ENCODE measurements around the gene MROH2A. TPM values are rescaled to one million over a fixed set of nuclear protein-coding genes. Genes with fewer than 3 reads are reported as not detected.

MROH2A gene
- total RNA-seq, 2 experiments from 2014 or later = not detected

DNA sequence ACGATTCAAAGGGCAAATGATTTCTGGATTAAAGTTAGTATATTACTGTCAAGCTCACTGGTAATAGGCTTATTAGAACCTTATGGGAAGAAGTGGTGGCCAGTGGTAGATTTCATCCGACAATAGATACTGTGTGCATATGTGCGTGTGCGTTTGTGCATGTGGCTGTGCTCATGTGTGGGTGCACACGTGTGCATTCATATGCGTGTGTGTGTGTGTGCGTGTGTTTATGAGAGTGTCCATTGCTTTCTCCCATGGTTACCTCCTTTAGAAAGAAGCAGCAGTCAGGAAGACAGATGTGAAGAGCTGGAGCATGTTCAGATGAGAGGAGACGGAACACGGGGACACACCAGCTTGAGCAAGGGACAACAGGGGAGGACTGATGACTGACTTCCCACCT lies 8.9 kb upstream of the MROH2A start:
- no peaks in the 10 kb centered on the region for H3K4me1 Mint-ChIP-seq (ENCODE audit: low read depth)
- TF ChIP-seq, protein P1, sequence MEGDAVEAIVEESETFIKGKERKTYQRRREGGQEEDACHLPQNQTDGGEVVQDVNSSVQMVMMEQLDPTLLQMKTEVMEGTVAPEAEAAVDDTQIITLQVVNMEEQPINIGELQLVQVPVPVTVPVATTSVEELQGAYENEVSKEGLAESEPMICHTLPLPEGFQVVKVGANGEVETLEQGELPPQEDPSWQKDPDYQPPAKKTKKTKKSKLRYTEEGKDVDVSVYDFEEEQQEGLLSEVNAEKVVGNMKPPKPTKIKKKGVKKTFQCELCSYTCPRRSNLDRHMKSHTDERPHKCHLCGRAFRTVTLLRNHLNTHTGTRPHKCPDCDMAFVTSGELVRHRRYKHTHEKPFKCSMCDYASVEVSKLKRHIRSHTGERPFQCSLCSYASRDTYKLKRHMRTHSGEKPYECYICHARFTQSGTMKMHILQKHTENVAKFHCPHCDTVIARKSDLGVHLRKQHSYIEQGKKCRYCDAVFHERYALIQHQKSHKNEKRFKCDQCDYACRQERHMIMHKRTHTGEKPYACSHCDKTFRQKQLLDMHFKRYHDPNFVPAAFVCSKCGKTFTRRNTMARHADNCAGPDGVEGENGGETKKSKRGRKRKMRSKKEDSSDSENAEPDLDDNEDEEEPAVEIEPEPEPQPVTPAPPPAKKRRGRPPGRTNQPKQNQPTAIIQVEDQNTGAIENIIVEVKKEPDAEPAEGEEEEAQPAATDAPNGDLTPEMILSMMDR (IDR thresholded peaks at IDR 0.05) = no peak
- DNase-seq (no peak), ATAC-seq (no peak)
- H3K9me3 Mint-ChIP-seq = no peaks in the 10 kb centered on the region
- H3K4me3 Mint-ChIP-seq = no peak overlapping the region
- POLR2A ChIA-PET = no interaction called here
- peaks cover 13% of the 10 kb centered on the region for H3K27me3 Mint-ChIP-seq
- intact Hi-C loops (cut with micrococcal nuclease) = no loop called here
- no peak overlapping the region for H3K27ac Mint-ChIP-seq
- H3K36me3 Mint-ChIP-seq (ENCODE audit: low read depth) = no peaks in the 10 kb centered on the region
- CTCF ChIA-PET = no interaction called here

DNA sequence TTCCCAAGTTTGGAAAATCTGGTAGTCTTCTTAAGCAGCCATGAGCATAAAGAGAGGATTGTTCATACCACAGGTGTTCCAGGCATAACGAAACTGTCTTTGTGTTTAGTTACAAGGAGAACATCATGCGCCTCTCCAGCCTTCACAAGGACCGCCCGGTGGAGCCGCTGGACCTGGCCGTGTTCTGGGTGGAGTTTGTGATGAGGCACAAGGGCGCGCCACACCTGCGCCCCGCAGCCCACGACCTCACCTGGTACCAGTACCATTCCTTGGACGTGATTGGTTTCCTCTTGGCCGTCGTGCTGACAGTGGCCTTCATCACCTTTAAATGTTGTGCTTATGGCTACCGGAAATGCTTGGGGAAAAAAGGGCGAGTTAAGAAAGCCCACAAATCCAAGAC lies 6.0 kb upstream of the MROH2A start:
- CTCF ChIA-PET = no interaction called here
- Mint-ChIP-seq H3K36me3 (ENCODE audit: low read depth) (no peaks in the 10 kb centered on the region), H3K27ac (no peak overlapping the region), H3K27me3 (peaks cover 14% of the 10 kb centered on the region), H3K9me3 (peaks cover 4% of the 10 kb centered on the region), H3K4me3 (no peak overlapping the region), H3K4me1 (ENCODE audit: low read depth) (no peaks in the 10 kb centered on the region)
- intact Hi-C loops (cut with micrococcal nuclease) = no loop called here
- TF ChIP-seq, protein P1 (IDR thresholded peaks at IDR 0.05) = no peak
- DNase-seq (no peak), ATAC-seq (no peak)
- POLR2A ChIA-PET = no interaction called here

DNA sequence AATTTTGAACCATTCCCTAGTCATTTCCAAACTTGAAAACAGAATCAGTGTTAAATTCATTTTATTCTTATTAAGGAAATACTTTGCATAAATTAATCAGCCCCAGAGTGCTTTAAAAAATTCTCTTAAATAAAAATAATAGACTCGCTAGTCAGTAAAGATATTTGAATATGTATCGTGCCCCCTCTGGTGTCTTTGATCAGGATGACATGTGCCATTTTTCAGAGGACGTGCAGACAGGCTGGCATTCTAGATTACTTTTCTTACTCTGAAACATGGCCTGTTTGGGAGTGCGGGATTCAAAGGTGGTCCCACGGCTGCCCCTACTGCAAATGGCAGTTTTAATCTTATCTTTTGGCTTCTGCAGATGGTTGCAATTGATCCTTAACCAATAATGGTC lies 5.5 kb upstream of the MROH2A start:
- H3K36me3 Mint-ChIP-seq (ENCODE audit: low read depth) = no peaks in the 10 kb centered on the region
- ChIA-PET POLR2A (no interaction called here), CTCF (no interaction called here)
- H3K27ac Mint-ChIP-seq = no peak overlapping the region
- TF ChIP-seq, protein P1 (IDR thresholded peaks at IDR 0.05) = no peak
- no peaks in the 10 kb centered on the region for H3K4me1 Mint-ChIP-seq (ENCODE audit: low read depth)
- H3K9me3 Mint-ChIP-seq = peaks cover 4% of the 10 kb centered on the region
- no peak for ATAC-seq
- peaks cover 14% of the 10 kb centered on the region for H3K27me3 Mint-ChIP-seq
- no peak overlapping the region for H3K4me3 Mint-ChIP-seq
- intact Hi-C loops (cut with micrococcal nuclease) = no loop called here
- no peak for DNase-seq

DNA sequence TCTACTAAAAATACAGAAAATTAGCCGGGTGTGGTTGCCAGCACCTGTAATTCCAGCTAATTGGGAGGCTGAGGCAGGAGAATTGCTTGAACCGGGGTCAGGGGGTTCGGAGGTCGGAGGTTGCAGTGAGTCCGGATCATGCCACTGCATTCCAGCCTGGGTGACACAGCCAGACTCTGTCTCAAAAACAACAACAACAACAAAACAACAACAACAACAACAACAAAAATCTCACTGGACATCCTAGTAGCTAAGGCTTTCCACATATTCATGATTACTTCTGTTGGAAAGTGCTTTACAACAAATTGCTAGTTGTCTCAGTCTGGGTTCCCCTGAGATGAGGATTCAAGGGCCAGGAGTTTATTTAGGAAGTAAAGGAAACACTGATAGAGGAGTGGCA lies 4.3 kb upstream of the MROH2A start:
- Mint-ChIP-seq H3K4me3 (no peak overlapping the region), H3K27me3 (peaks cover 14% of the 10 kb centered on the region), H3K9me3 (peaks cover 4% of the 10 kb centered on the region), H3K36me3 (ENCODE audit: low read depth) (no peaks in the 10 kb centered on the region), H3K27ac (no peak overlapping the region), H3K4me1 (ENCODE audit: low read depth) (no peaks in the 10 kb centered on the region)
- ATAC-seq (no peak), DNase-seq (no peak)
- CTCF ChIA-PET = interaction anchor here (1.0 to 1.2 kb wide), 2 partner anchors 9 to 11 kb away, joined by 3 read pairs; no protein-coding TSS in a partner anchor
- TF ChIP-seq, protein P1 (IDR thresholded peaks at IDR 0.05) = no peak
- POLR2A ChIA-PET = interaction anchor here (0.5 to 0.8 kb wide), 2 partner anchors 10 to 12 kb away, joined by 3 to 4 read pairs; no protein-coding TSS in a partner anchor
- intact Hi-C loops (cut with micrococcal nuclease) = no loop called here

DNA sequence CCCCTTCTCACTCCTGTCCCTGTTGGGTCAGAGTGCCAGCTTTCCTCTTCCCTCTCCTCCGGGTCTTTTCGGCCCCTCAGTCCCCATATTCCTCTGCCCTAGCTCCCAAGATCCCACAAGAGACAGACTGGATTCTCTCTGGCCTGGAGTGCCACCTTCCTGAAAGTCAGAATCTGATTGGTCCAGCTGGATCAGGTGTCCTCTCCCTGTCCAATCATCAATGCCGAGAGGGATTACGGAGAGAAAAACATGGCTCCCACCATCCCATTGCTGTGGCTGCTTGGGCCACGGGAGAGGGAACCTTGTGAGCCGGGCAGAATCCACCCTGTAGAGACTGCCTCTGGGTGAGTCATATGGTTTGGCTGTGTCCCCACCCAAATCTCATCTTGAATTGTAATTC lies 2.7 kb upstream of the MROH2A start:
- Mint-ChIP-seq H3K27me3 (peaks cover 15% of the 10 kb centered on the region), H3K36me3 (ENCODE audit: low read depth) (no peaks in the 10 kb centered on the region), H3K4me1 (ENCODE audit: low read depth) (no peaks in the 10 kb centered on the region), H3K9me3 (peaks cover 4% of the 10 kb centered on the region), H3K27ac (no peak overlapping the region), H3K4me3 (no peak overlapping the region)
- ChIA-PET POLR2A (no interaction called here), CTCF (no interaction called here)
- TF ChIP-seq, protein P1 (IDR thresholded peaks at IDR 0.05) = no peak
- DNase-seq (no peak), ATAC-seq (no peak)
- intact Hi-C loops (cut with micrococcal nuclease) = no loop called here

All from activated CD8-positive, alpha-beta T cell treated with anti-CD3 and anti-CD28 coated beads for 36 hours (primary cell).